Measurements from ENCODE around the gene TASL.

GRCh38 chrX:30615229-30615628 lies 37.7 kb upstream of the TASL start:
- TF ChIP-seq YY1 (IDR thresholded peaks at IDR 0.05; ENCODE audit: insufficient read depth, insufficient read length) = no peak
- TF ChIP-seq ZNF274 (IDR thresholded peaks at IDR 0.05; ENCODE audit: low read depth, low read length) = no peak
- no peak for TF ChIP-seq SUZ12 (IDR thresholded peaks at IDR 0.05; ENCODE audit: extremely low read depth, insufficient read depth, insufficient read length)

Data from NT2/D1 (cell line).